HepG2 (cell line): ENCODE measurements around the gene CCDC196. TPM values are rescaled to one million over a fixed set of nuclear protein-coding genes. Genes with fewer than 3 reads are reported as not detected.

Experiments used
- BCL6 ChIP-seq: IDR thresholded peaks from 2 replicates; pipeline ENCODE4 v1.6.1; 2016; ENCODE audit warnings: missing genetic modification reagents, missing compliant biosample characterization
- HES4 ChIP-seq: sonication (generic); formaldehyde crosslinking; IDR thresholded peaks from 2 replicates; pipeline ENCODE4 v1.9.0; 2021; ENCODE audit warnings: mild to moderate bottlenecking, missing genetic modification reagents, borderline replicate concordance
- MEIS2 ChIP-seq: sonication (generic); formaldehyde crosslinking; IDR thresholded peaks from 2 replicates; pipeline ENCODE4 v1.9.0; 2021; ENCODE audit warnings: mild to moderate bottlenecking, missing genetic modification reagents
- SALL2 ChIP-seq: sonication (generic); formaldehyde crosslinking; IDR thresholded peaks from 2 replicates; pipeline ENCODE4 v1.8.1; 2023; ENCODE audit warnings: mild to moderate bottlenecking, missing genetic modification reagents, inconsistent platforms
- TMF1 ChIP-seq: sonication (generic); formaldehyde crosslinking; IDR thresholded peaks from 2 replicates; pipeline ENCODE4 v1.8.1; 2022; ENCODE audit warnings: low read depth, missing genetic modification reagents
- ZC3H4 ChIP-seq: sonication (generic); formaldehyde crosslinking; IDR thresholded peaks from 2 replicates; pipeline ENCODE4 v1.4.0; 2020; ENCODE audit warnings: missing genetic modification reagents, borderline replicate concordance
- ZNF563 ChIP-seq: sonication (generic); formaldehyde crosslinking; IDR thresholded peaks from 2 replicates; pipeline ENCODE4 v1.8.0; 2022; ENCODE audit warnings: mild to moderate bottlenecking, moderate library complexity, missing genetic modification reagents
- ZNF777 ChIP-seq: sonication (generic); formaldehyde crosslinking; IDR thresholded peaks from 2 replicates; pipeline ENCODE4 v1.4.0; 2020; ENCODE audit warnings: missing genetic modification reagents
- polyA plus RNA-seq, 8 experiments: library from polyadenylated mRNA; depleted of rRNA in 3 of 8; stranded (reverse) in 7 of 8; unstranded in 1 of 8; fragments of >200 nt; fragmentation: Illumina TruSeq in 4 of 8; extraction: Trizol in 4 of 8; gene quantifications; 2 replicates each; pipeline versions ENCODE4 v1.2.1 to v1.2.3, GENCODE V29; 2011 to 2016; ENCODE audit warnings: low read depth in 4 of 8, missing spikeins in 1 of 8, mixed read lengths in 1 of 8; ENCODE audit not compliant: insufficient read depth in 1 of 8
- total RNA-seq, 5 experiments: library from RNA; depleted of rRNA; stranded (reverse); fragments of >200 nt; fragmentation: Illumina TruSeq; extraction: Trizol; gene quantifications; 2 replicates each; pipeline ENCODE4 v1.2.3, GENCODE V29; 2016; ENCODE audit warnings: low read depth in 1 of 5
- TF ChIP-seq, protein P1 (sequence below): sonication (generic); formaldehyde crosslinking; IDR thresholded peaks from 2 replicates; pipeline ENCODE4 v1.5.1; 2020; ENCODE audit warnings: mild to moderate bottlenecking, missing genetic modification reagents, borderline replicate concordance
- TF ChIP-seq, protein P2 (sequence below): sonication (generic); formaldehyde crosslinking; conservative IDR thresholded peaks from 2 replicates; pipeline ENCODE4 v1.8.1; 2023; ENCODE audit warnings: missing genetic modification reagents
- TF ChIP-seq, protein P3 (sequence below): sonication (generic); formaldehyde crosslinking; IDR thresholded peaks from 2 replicates; pipeline ENCODE4 v1.4.0; 2020; ENCODE audit warnings: missing genetic modification reagents
- TF ChIP-seq, protein P4 (sequence below): sonication (generic); formaldehyde crosslinking; IDR thresholded peaks from 2 replicates; pipeline ENCODE4 v1.5.0; 2020; ENCODE audit warnings: missing genetic modification reagents
- TF ChIP-seq, protein P5 (sequence below): sonication (generic); formaldehyde crosslinking; IDR thresholded peaks from 2 replicates; pipeline ENCODE4 v1.5.0; 2020; ENCODE audit warnings: mild to moderate bottlenecking, missing genetic modification reagents

Gene CCDC196
- total and polyA plus RNA-seq, 2 of the 13 experiments (the other 11 are each of a cell fraction or from before 2014, with no cell fraction given): not detected

DNA sequence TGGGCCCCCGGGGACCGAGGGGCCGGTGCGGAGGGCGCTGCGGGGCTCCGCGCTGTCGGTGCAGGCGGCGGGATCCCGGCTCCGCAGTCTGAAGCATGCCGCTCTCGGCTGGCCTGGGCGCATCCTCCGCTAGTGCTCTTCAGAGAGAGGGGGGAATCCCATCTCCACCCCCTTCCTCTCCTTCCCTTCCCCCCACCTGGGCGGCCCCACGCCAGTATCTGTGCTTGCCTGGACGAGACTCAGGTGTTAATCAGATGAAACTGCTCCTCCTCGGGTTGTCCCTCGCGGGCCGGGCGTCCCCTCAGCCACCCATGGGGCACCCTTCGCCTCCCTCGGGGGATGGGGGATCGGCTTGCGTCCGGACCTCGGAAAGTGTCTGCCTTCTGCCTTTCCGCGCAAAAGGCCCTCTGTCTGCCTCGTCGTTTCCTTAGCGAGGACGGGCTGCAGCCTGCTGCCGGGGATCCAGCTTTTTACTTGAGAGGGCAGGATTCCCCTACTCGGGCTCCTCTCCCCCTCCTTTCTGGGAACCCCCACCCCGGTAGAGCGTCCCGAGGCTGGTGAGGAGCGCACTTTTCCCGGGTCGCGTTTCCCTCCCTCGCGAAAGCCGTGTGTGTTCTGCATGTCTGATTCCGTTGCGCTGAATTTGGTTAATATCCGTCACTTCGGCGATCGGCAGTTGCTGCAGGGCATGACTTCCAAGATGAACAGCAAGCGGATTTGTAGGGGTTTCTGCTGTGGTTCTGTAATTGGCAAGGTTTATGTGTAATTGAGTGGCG is 22.9 kb downstream of the CCDC196 start (continued):
- TF ChIP-seq, protein P1, sequence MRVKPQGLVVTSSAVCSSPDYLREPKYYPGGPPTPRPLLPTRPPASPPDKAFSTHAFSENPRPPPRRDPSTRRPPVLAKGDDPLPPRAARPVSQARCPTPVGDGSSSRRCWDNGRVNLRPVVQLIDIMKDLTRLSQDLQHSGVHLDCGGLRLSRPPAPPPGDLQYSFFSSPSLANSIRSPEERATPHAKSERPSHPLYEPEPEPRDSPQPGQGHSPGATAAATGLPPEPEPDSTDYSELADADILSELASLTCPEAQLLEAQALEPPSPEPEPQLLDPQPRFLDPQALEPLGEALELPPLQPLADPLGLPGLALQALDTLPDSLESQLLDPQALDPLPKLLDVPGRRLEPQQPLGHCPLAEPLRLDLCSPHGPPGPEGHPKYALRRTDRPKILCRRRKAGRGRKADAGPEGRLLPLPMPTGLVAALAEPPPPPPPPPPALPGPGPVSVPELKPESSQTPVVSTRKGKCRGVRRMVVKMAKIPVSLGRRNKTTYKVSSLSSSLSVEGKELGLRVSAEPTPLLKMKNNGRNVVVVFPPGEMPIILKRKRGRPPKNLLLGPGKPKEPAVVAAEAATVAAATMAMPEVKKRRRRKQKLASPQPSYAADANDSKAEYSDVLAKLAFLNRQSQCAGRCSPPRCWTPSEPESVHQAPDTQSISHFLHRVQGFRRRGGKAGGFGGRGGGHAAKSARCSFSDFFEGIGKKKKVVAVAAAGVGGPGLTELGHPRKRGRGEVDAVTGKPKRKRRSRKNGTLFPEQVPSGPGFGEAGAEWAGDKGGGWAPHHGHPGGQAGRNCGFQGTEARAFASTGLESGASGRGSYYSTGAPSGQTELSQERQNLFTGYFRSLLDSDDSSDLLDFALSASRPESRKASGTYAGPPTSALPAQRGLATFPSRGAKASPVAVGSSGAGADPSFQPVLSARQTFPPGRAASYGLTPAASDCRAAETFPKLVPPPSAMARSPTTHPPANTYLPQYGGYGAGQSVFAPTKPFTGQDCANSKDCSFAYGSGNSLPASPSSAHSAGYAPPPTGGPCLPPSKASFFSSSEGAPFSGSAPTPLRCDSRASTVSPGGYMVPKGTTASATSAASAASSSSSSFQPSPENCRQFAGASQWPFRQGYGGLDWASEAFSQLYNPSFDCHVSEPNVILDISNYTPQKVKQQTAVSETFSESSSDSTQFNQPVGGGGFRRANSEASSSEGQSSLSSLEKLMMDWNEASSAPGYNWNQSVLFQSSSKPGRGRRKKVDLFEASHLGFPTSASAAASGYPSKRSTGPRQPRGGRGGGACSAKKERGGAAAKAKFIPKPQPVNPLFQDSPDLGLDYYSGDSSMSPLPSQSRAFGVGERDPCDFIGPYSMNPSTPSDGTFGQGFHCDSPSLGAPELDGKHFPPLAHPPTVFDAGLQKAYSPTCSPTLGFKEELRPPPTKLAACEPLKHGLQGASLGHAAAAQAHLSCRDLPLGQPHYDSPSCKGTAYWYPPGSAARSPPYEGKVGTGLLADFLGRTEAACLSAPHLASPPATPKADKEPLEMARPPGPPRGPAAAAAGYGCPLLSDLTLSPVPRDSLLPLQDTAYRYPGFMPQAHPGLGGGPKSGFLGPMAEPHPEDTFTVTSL: no peak
- TF ChIP-seq SALL2 (CRISPR knock-in tag) (no peak), ZC3H4 (CRISPR knock-in tag) (no peak), ZNF777 (CRISPR knock-in tag) (no peak), HES4 (CRISPR knock-in tag) (0 out of 2 replicates have a peak, but pooled peaks have one; percentile 13), ZNF563 (peak; percentile 50; the same call in 1 of the 2 replicates), BCL6 (no peak), TMF1 (CRISPR knock-in tag) (no peak), MEIS2 (CRISPR knock-in tag) (no peak)
- TF ChIP-seq, protein P2, sequence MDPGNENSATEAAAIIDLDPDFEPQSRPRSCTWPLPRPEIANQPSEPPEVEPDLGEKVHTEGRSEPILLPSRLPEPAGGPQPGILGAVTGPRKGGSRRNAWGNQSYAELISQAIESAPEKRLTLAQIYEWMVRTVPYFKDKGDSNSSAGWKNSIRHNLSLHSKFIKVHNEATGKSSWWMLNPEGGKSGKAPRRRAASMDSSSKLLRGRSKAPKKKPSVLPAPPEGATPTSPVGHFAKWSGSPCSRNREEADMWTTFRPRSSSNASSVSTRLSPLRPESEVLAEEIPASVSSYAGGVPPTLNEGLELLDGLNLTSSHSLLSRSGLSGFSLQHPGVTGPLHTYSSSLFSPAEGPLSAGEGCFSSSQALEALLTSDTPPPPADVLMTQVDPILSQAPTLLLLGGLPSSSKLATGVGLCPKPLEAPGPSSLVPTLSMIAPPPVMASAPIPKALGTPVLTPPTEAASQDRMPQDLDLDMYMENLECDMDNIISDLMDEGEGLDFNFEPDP (CRISPR knock-in tag): no peak
- TF ChIP-seq, protein P3, sequence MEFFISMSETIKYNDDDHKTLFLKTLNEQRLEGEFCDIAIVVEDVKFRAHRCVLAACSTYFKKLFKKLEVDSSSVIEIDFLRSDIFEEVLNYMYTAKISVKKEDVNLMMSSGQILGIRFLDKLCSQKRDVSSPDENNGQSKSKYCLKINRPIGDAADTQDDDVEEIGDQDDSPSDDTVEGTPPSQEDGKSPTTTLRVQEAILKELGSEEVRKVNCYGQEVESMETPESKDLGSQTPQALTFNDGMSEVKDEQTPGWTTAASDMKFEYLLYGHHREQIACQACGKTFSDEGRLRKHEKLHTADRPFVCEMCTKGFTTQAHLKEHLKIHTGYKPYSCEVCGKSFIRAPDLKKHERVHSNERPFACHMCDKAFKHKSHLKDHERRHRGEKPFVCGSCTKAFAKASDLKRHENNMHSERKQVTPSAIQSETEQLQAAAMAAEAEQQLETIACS (CRISPR knock-in tag): no peak
- TF ChIP-seq, protein P4, sequence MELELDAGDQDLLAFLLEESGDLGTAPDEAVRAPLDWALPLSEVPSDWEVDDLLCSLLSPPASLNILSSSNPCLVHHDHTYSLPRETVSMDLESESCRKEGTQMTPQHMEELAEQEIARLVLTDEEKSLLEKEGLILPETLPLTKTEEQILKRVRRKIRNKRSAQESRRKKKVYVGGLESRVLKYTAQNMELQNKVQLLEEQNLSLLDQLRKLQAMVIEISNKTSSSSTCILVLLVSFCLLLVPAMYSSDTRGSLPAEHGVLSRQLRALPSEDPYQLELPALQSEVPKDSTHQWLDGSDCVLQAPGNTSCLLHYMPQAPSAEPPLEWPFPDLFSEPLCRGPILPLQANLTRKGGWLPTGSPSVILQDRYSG (CRISPR knock-in tag): no peak
- TF ChIP-seq, protein P5, sequence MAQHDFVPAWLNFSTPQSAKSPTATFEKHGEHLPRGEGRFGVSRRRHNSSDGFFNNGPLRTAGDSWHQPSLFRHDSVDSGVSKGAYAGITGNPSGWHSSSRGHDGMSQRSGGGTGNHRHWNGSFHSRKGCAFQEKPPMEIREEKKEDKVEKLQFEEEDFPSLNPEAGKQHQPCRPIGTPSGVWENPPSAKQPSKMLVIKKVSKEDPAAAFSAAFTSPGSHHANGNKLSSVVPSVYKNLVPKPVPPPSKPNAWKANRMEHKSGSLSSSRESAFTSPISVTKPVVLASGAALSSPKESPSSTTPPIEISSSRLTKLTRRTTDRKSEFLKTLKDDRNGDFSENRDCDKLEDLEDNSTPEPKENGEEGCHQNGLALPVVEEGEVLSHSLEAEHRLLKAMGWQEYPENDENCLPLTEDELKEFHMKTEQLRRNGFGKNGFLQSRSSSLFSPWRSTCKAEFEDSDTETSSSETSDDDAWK: no peak
